DND-41 (cell line): ENCODE data around the gene MAP4.

Experiments
- ATAC-seq: fragments of 200-7000 bp; cut with Tn5 transposase; 3 replicates; pipeline ENCODE4 v1.9.1; 2021; ENCODE audit warnings: low read depth; ENCODE audit not compliant: insufficient read depth
- DNase-seq: peaks from one replicate; pipeline ENCODE4 v3.0.0-alpha.2; 2020
- H2AFZ ChIP-seq: 2 replicates; pipeline ENCODE4 v1.6.0; 2012; ENCODE audit warnings: low read depth, low read length
- H3K27ac ChIP-seq: 2 replicates; pipeline ENCODE4 v1.5.1; 2012; ENCODE audit warnings: low read length, inconsistent platforms
- H3K27me3 ChIP-seq: fragments of 200-600 bp; sonication (generic); 2 replicates; pipeline ENCODE4 v1.6.0; 2012; ENCODE audit warnings: low read length, mild to moderate bottlenecking, inconsistent platforms; ENCODE audit not compliant: insufficient read depth, poor library complexity
- H3K36me3 ChIP-seq: 2 replicates; pipeline ENCODE4 v1.5.1; 2012; ENCODE audit warnings: low read length, inconsistent platforms; ENCODE audit not compliant: insufficient read depth
- H3K4me1 ChIP-seq: 2 replicates; pipeline ENCODE4 v1.5.1; 2012; ENCODE audit warnings: mild to moderate bottlenecking, low read length; ENCODE audit not compliant: insufficient read depth
- H3K4me2 ChIP-seq: 2 replicates; pipeline ENCODE4 v1.6.0; 2012; ENCODE audit warnings: mild to moderate bottlenecking, moderate library complexity, low read length, inconsistent platforms; ENCODE audit not compliant: insufficient read depth
- H3K4me3 ChIP-seq, 2 experiments: fragments of 200-600 bp in 1 of 2; shearing (Covaris generic) in 1 of 2; 2 replicates each; pipeline ENCODE4 v1.5.1; 2012 to 2016; ENCODE audit warnings: inconsistent platforms in 2 of 2, low read length in 2 of 2, mild to moderate bottlenecking in 2 of 2, low read depth in 1 of 2, moderate library complexity in 1 of 2
- H3K79me2 ChIP-seq: 2 replicates; pipeline ENCODE4 v1.6.0; 2012; ENCODE audit warnings: low read length, inconsistent platforms; ENCODE audit not compliant: insufficient read depth
- H3K9ac ChIP-seq: 2 replicates; pipeline ENCODE4 v1.6.0; 2012; ENCODE audit warnings: low read depth, mild to moderate bottlenecking, inconsistent platforms, low read length, moderate library complexity
- H3K9me3 ChIP-seq: 2 replicates; pipeline ENCODE4 v1.5.1; 2012; ENCODE audit warnings: low read length, moderate library complexity, mild to moderate bottlenecking, inconsistent platforms; ENCODE audit not compliant: insufficient read depth, severe bottlenecking
- H4K20me1 ChIP-seq: 2 replicates; pipeline ENCODE4 v1.6.0; 2012; ENCODE audit warnings: low read length; ENCODE audit not compliant: insufficient read depth
- CTCF ChIP-seq: IDR thresholded peaks from 2 replicates; pipeline ENCODE4 v1.5.1; 2012; ENCODE audit warnings: borderline replicate concordance, low read length, moderate library complexity, mild to moderate bottlenecking; ENCODE audit not compliant: poor library complexity, severe bottlenecking; ENCODE audit errors: extremely low read depth
- EZH2 ChIP-seq: IDR thresholded peaks from 3 replicates; pipeline ENCODE4 v1.6.1; 2012; ENCODE audit warnings: borderline replicate concordance, low read depth, mild to moderate bottlenecking, moderate library complexity, low read length, inconsistent platforms; ENCODE audit not compliant: severe bottlenecking

The MAP4 gene

GRCh38 chr3:47908744-47909143 is 107.5 kb downstream of the MAP4 start:
- no peaks in the 10 kb centered on the region for H3K79me2 ChIP-seq
- no peak overlapping the region for H3K4me3 ChIP-seq
- H3K9me3 ChIP-seq: no peaks in the 10 kb centered on the region
- H3K4me2 ChIP-seq: no peak overlapping the region
- TF ChIP-seq CTCF: no peak
- no peak for TF ChIP-seq EZH2
- H3K9ac ChIP-seq: no peak overlapping the region
- H3K4me1 ChIP-seq: no peaks in the 10 kb centered on the region
- H4K20me1 ChIP-seq: no peaks in the 10 kb centered on the region
- H2AFZ ChIP-seq: no peak overlapping the region
- DNase-seq (no peak), ATAC-seq (no peak)
- H3K36me3 ChIP-seq: peaks cover 21% of the 10 kb centered on the region
- no peak overlapping the region for H3K27ac ChIP-seq
- H3K27me3 ChIP-seq: no peaks in the 10 kb centered on the region

GRCh38 chr3:47907784-47908183 is 108.4 kb downstream of the MAP4 start:
- peaks cover 19% of the 10 kb centered on the region for H3K36me3 ChIP-seq
- no peak overlapping the region for H3K4me3 ChIP-seq

GRCh38 chr3:47902746-47903145 is 113.5 kb downstream of the MAP4 start:
- no peak for DNase-seq
- H3K4me2 ChIP-seq: no peak overlapping the region

More at GRCh38 chr3:47907784-47908183, 108.4 kb downstream of the MAP4 start:
- Histone ChIP-seq H3K27ac (no peak overlapping the region), H3K9ac (no peak overlapping the region), H2AFZ (no peak overlapping the region), H4K20me1 (no peaks in the 10 kb centered on the region), H3K4me1 (no peaks in the 10 kb centered on the region), H3K4me2 (no peak overlapping the region), H3K27me3 (no peaks in the 10 kb centered on the region), H3K79me2 (no peaks in the 10 kb centered on the region), H3K9me3 (no peaks in the 10 kb centered on the region)
- ATAC-seq (no peak), DNase-seq (no peak)
- TF ChIP-seq EZH2 (no peak), CTCF (no peak)

More at GRCh38 chr3:47902746-47903145, 113.5 kb downstream of the MAP4 start:
- peaks cover 9% of the 10 kb centered on the region; the same call in 1 of the 2 replicates for H3K36me3 ChIP-seq
- no peak overlapping the region for H3K4me3 ChIP-seq
- H2AFZ ChIP-seq: no peak overlapping the region
- H3K4me1 ChIP-seq: no peaks in the 10 kb centered on the region; the same call in 1 of the 2 replicates
- no peak overlapping the region for H3K9ac ChIP-seq
- TF ChIP-seq EZH2 (no peak), CTCF (no peak)
- no peaks in the 10 kb centered on the region for H4K20me1 ChIP-seq
- H3K27ac ChIP-seq: no peak overlapping the region
- no peaks in the 10 kb centered on the region for H3K27me3 ChIP-seq
- no peaks in the 10 kb centered on the region for H3K9me3 ChIP-seq
- H3K79me2 ChIP-seq: no peaks in the 10 kb centered on the region
- no peak for ATAC-seq
